Measurements from ENCODE around the gene STAT3. TPM values are rescaled to one million over a fixed set of nuclear protein-coding genes. Genes with fewer than 3 reads are reported as not detected.

Gene STAT3
- total RNA-seq, 1 experiment from 2014 or later: 74.6 TPM

DNA sequence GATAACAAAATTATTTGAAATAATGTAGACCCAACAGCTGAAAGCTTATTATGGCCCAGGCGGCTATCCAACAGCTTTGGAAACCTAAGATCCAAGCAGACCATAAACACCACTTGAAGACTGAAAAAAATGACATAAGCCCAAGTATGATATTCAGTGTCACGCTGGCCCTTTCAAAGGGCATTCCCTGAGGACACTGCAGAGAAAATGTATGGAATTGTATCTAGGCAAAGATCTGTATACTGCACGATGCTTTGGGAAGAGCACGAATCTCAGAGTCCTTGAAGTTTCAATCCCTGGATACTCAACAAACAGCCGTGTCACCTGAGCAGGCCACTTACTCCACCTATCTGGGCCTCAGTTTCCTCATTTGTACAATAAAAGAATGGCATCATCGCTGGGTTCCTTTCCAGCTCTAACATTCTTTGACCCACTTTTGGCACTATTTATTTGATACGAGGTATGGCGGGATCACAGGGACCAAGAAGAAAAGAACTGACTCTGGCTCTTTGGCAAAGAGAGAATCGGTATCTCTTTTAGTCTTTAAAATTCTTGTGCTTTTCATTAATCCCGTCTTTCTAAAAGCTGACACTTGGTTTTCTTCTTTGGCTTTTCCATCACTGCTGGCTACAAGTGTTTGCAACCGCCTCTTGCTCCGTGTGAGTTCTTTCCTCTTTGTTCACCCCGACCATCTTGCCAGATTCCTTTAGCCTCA, 113.3 kb downstream of the STAT3 start:
- Histone ChIP-seq H3K36me3 (ENCODE audit: low read depth) (no peaks in the 10 kb centered on the region), H3K27me3 (ENCODE audit: insufficient read depth, low read depth) (no peaks in the 10 kb centered on the region), H3K4me1 (replicated peaks; ENCODE audit: insufficient read depth) (peaks cover 24% of the 10 kb centered on the region), H2AFZ (peak overlapping the region; percentile 92), H3K4me3 (peak overlapping the region; percentile 83), H3K9me2 (ENCODE audit: insufficient read depth) (no peaks in the 10 kb centered on the region), H3K4me2 (peak overlapping the region; percentile 99), H3K9me3 (ENCODE audit: insufficient read depth, low read depth) (no peaks in the 10 kb centered on the region), H3K27ac (no peak overlapping the region), H3F3A (ENCODE audit: insufficient read depth, low read depth) (peaks cover 4% of the 10 kb centered on the region; the same call in 1 of the 2 replicates), H4K20me1 (ENCODE audit: insufficient read depth) (no peaks in the 10 kb centered on the region), H3K79me2 (ENCODE audit: low read depth) (peaks cover 53% of the 10 kb centered on the region)
- no peak for DNase-seq
- TF ChIP-seq, protein P1, sequence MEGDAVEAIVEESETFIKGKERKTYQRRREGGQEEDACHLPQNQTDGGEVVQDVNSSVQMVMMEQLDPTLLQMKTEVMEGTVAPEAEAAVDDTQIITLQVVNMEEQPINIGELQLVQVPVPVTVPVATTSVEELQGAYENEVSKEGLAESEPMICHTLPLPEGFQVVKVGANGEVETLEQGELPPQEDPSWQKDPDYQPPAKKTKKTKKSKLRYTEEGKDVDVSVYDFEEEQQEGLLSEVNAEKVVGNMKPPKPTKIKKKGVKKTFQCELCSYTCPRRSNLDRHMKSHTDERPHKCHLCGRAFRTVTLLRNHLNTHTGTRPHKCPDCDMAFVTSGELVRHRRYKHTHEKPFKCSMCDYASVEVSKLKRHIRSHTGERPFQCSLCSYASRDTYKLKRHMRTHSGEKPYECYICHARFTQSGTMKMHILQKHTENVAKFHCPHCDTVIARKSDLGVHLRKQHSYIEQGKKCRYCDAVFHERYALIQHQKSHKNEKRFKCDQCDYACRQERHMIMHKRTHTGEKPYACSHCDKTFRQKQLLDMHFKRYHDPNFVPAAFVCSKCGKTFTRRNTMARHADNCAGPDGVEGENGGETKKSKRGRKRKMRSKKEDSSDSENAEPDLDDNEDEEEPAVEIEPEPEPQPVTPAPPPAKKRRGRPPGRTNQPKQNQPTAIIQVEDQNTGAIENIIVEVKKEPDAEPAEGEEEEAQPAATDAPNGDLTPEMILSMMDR (conservative IDR thresholded peaks at IDR 0.05): no peak
- TF ChIP-seq EZH2 (IDR thresholded peaks at IDR 0.05; ENCODE audit: low read depth): no peak
- intact Hi-C loops (cut with micrococcal nuclease; ENCODE audit: unreplicated experiment): no loop called here
- ChIA-PET POLR2A (ENCODE audit: unreplicated experiment) (no interaction called here), CTCF (interaction anchor here (0.6 to 0.8 kb wide), 2 partner anchors 53 to 258 kb away, joined by 3 read pairs; no protein-coding TSS in a partner anchor)
- TSS peak; percentile 40 for BruUV-seq (replicated peaks)

DNA sequence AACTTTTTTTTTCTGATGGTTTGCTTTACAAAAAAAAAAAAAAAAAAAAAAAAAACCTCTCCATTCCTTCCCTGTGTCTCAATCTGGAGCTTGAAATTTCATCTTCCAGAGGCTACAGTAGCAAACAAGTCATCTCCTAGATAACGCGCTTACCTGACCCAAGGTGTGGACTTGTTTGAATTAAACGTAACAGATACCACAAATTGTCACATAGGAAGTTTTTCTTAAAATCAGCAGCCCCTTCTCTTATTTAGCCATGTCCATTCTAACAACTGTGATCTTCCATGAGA, 114.0 kb downstream of the STAT3 start:
- no peak for DNase-seq
- TF ChIP-seq, protein P1 (conservative IDR thresholded peaks at IDR 0.05): no peak
- BruUV-seq (replicated peaks): no TSS peak
- Histone ChIP-seq H3K9me3 (ENCODE audit: insufficient read depth, low read depth) (no peaks in the 10 kb centered on the region), H3K36me3 (ENCODE audit: low read depth) (no peaks in the 10 kb centered on the region), H3K27me3 (ENCODE audit: insufficient read depth, low read depth) (no peaks in the 10 kb centered on the region), H4K20me1 (ENCODE audit: insufficient read depth) (no peaks in the 10 kb centered on the region), H3K4me1 (replicated peaks; ENCODE audit: insufficient read depth) (peaks cover 24% of the 10 kb centered on the region), H3F3A (ENCODE audit: insufficient read depth, low read depth) (peaks cover 11% of the 10 kb centered on the region; the same call in 1 of the 2 replicates), H3K79me2 (ENCODE audit: low read depth) (peaks cover 57% of the 10 kb centered on the region), H3K4me2 (peak overlapping the region; percentile 99), H2AFZ (no peak overlapping the region), H3K4me3 (0 out of 2 replicates have a peak overlapping the region, but pooled peaks have one; percentile 83), H3K9me2 (ENCODE audit: insufficient read depth) (no peaks in the 10 kb centered on the region), H3K27ac (no peak overlapping the region)
- intact Hi-C loops (cut with micrococcal nuclease; ENCODE audit: unreplicated experiment): no loop called here
- ChIA-PET POLR2A (ENCODE audit: unreplicated experiment) (no interaction called here), CTCF (no interaction called here)

DNA sequence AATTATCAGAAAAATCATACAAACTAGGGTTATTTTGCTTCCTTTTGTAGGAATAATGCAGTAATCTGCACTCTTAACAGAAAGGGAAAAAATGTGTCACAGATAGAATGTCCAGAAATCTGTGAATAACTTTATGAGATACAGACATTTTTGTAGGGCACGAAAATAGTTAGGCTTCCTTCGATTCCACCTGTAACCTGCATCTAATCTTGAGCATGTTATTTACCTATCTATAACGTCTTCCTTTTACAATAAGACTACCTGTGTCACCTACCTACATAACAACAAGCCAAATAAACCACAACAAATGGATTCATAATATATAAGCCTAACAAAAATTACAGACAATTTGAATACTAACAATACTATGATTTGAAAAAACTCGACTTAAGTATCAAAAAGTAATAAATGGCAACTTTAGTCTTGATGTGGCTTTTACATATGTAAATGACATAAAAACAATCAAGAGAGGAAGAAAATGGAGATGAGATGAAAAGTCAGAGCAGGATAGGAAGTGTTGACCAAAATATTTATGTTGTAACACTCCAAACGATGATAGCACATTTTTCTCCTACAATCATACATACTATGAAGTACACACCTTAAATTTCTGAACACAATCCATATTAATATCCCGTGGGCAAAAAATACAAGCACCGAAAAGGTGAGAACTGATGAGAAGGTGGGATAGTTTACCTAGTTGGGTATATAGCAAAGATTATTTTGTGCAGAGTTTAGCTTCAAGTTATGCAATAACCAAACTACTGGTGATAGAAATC, 114.6 kb downstream of the STAT3 start:
- Histone ChIP-seq H3K4me2 (peak overlapping the region; percentile 24; the same call in 1 of the 2 replicates), H3K9me3 (ENCODE audit: insufficient read depth, low read depth) (no peaks in the 10 kb centered on the region), H3K36me3 (ENCODE audit: low read depth) (no peaks in the 10 kb centered on the region), H3F3A (ENCODE audit: insufficient read depth, low read depth) (peaks cover 11% of the 10 kb centered on the region; the same call in 1 of the 2 replicates), H3K79me2 (ENCODE audit: low read depth) (peaks cover 58% of the 10 kb centered on the region), H3K9me2 (ENCODE audit: insufficient read depth) (no peaks in the 10 kb centered on the region), H4K20me1 (ENCODE audit: insufficient read depth) (no peaks in the 10 kb centered on the region), H2AFZ (no peak overlapping the region), H3K27ac (no peak overlapping the region), H3K4me3 (no peak overlapping the region), H3K27me3 (ENCODE audit: insufficient read depth, low read depth) (no peaks in the 10 kb centered on the region), H3K4me1 (replicated peaks; ENCODE audit: insufficient read depth) (peaks cover 25% of the 10 kb centered on the region)
- TF ChIP-seq, protein P1 (conservative IDR thresholded peaks at IDR 0.05): no peak
- no peak for TF ChIP-seq EZH2 (IDR thresholded peaks at IDR 0.05; ENCODE audit: low read depth)
- BruUV-seq (replicated peaks): no TSS peak
- ChIA-PET POLR2A (ENCODE audit: unreplicated experiment) (no interaction called here), CTCF (no interaction called here)
- intact Hi-C loops (cut with micrococcal nuclease; ENCODE audit: unreplicated experiment): no loop called here
- no peak for DNase-seq

Data from PC-9 (cell line).